Uterus (tissue), 2 donors: ENCODE measurements around the gene CCL23.

Source experiments
- POLR2A ChIP-seq, 2 donors: fragments of 450-650 bp; IDR thresholded peaks; one replicate each; pipeline ENCODE4 v1.6.1; 2016; ENCODE audit warnings: antibody characterized with exemption in 2 of 2, mild to moderate bottlenecking in 1 of 2, moderate library complexity in 1 of 2
- TF ChIP-seq, protein P1 (sequence below), 4 experiments: fragments of 200-600 bp in 2 of 4; fragments of 450-650 bp in 2 of 4; sonication (generic) in 2 of 4; IDR thresholded peaks; one replicate each; pipeline ENCODE4 v1.5.1; 2016 to 2019; ENCODE audit warnings: antibody characterized with exemption in 4 of 4, mild to moderate bottlenecking in 2 of 4, moderate library complexity in 1 of 4

DNA sequence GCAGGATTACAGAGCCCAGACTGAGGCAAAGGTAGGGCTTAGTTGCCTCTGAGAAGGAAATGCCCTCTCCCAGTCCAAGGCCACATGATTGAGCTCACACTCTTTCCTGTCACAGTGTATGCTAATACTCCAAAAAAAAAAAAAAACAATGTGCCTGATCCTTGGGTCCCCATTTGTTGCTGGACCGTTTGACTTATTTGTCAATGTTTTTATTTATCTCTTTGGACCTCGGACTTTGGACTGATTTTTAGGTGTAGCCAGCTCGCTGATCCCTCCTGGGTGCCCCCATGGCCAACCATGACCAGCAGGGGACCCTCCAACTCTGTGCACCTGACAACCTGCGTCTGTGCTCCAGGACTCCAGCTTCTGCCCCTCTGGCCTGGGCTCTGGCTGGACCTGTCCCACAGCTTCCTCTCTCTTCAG lies 35.9 kb downstream of the CCL23 start:
- TF ChIP-seq, protein P1, sequence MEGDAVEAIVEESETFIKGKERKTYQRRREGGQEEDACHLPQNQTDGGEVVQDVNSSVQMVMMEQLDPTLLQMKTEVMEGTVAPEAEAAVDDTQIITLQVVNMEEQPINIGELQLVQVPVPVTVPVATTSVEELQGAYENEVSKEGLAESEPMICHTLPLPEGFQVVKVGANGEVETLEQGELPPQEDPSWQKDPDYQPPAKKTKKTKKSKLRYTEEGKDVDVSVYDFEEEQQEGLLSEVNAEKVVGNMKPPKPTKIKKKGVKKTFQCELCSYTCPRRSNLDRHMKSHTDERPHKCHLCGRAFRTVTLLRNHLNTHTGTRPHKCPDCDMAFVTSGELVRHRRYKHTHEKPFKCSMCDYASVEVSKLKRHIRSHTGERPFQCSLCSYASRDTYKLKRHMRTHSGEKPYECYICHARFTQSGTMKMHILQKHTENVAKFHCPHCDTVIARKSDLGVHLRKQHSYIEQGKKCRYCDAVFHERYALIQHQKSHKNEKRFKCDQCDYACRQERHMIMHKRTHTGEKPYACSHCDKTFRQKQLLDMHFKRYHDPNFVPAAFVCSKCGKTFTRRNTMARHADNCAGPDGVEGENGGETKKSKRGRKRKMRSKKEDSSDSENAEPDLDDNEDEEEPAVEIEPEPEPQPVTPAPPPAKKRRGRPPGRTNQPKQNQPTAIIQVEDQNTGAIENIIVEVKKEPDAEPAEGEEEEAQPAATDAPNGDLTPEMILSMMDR (IDR thresholded peaks at IDR 0.05), result no peak
- no peak for TF ChIP-seq POLR2A (IDR thresholded peaks at IDR 0.05)
